Urinary bladder (tissue), 4 donors: Measurements from ENCODE around the gene ALX4. TPM values are rescaled to one million over a fixed set of nuclear protein-coding genes. Genes with fewer than 3 reads are reported as not detected.

Experiments used
- DNase-seq: peaks from one replicate; pipeline ENCODE4 v3.0.0-alpha.2; 2015; ENCODE audit errors: extremely low spot score
- H3K27ac ChIP-seq: one replicate; pipeline ENCODE4 v1.5.1; 2013; ENCODE audit warnings: low read depth, mild to moderate bottlenecking, moderate library complexity
- H3K36me3 ChIP-seq: one replicate; pipeline ENCODE4 v1.6.1; 2013; ENCODE audit warnings: mild to moderate bottlenecking, moderate library complexity; ENCODE audit not compliant: insufficient read depth
- H3K4me1 ChIP-seq: one replicate; pipeline ENCODE4 v1.6.1; 2013; ENCODE audit warnings: mild to moderate bottlenecking, moderate library complexity; ENCODE audit not compliant: insufficient read depth
- H3K4me3 ChIP-seq: one replicate; pipeline ENCODE4 v1.5.1; 2013; ENCODE audit warnings: low read depth, low read length
- WGBS: extraction: QIAGEN DNeasy Blood & Tissue Kit; methylation state at CpG from one replicate; pipeline ENCODE4 v1.1.7; 2013; 5-methylcytosine and 5-hydroxymethylcytosine counted together
- polyA plus RNA-seq: library from polyadenylated mRNA; stranded (reverse); fragments of 200-250 nt; gene quantifications from one replicate; pipeline ENCODE4 v1.2.3, GENCODE V29; 2013
- total RNA-seq: library from RNA; depleted of rRNA; stranded (reverse); fragments of >200 nt; gene quantifications from one replicate; pipeline ENCODE4 v1.2.3, GENCODE V29; 2014
- donor health status: healthy with polysubstance abuse.
- donor health status: healthy.

The ALX4 gene
- total and polyA plus RNA-seq, 2 donors, result 0.08 to 1.5 TPM

GRCh38 chr11:44286268-44286880, 23.6 kb downstream of the ALX4 start:
- H3K27ac ChIP-seq, result no peak overlapping the region
- no peaks in the 10 kb centered on the region for H3K4me1 ChIP-seq
- no peak for DNase-seq
- H3K36me3 ChIP-seq, result no peaks in the 10 kb centered on the region
- 61% methylated on average over 10 of the region's 10 CpGs for WGBS
- no peak overlapping the region for H3K4me3 ChIP-seq

- 48% methylated on average over 2 of the region's 2 CpGs for whole genome bisulfite sequencing
- H3K4me1 ChIP-seq, result no peaks in the 10 kb centered on the region
- no peaks in the 10 kb centered on the region for H3K36me3 ChIP-seq
Observed at GRCh38 chr11:44285756-44286155, 24.2 kb downstream of the ALX4 start.

GRCh38 chr11:44282620-44283019, 27.3 kb downstream of the ALX4 start:
- H3K27ac ChIP-seq, result no peak overlapping the region
- H3K36me3 ChIP-seq, result no peaks in the 10 kb centered on the region
- 88% methylated on average over 5 of the region's 5 CpGs for WGBS
- no peak overlapping the region for H3K4me3 ChIP-seq
- no peak for DNase-seq
- no peaks in the 10 kb centered on the region for H3K4me1 ChIP-seq

More at GRCh38 chr11:44285756-44286155, 24.2 kb downstream of the ALX4 start:
- Histone ChIP-seq H3K27ac (no peak overlapping the region), H3K4me3 (no peak overlapping the region)
- no peak for DNase-seq

GRCh38 chr11:44281151-44281550, 28.8 kb downstream of the ALX4 start:
- DNase-seq, result no peak
- H3K4me3 ChIP-seq, result no peak overlapping the region
- WGBS, result 94% methylated on average over 9 of the region's 9 CpGs
- no peaks in the 10 kb centered on the region for H3K36me3 ChIP-seq
- H3K27ac ChIP-seq, result no peak overlapping the region
- no peaks in the 10 kb centered on the region for H3K4me1 ChIP-seq

GRCh38 chr11:44280257-44280656, 29.7 kb downstream of the ALX4 start:
- no peaks in the 10 kb centered on the region for H3K4me1 ChIP-seq
- 93% methylated on average over 7 of the region's 7 CpGs for WGBS
- no peak overlapping the region for H3K27ac ChIP-seq
- DNase-seq, result no peak
- no peaks in the 10 kb centered on the region for H3K36me3 ChIP-seq
- no peak overlapping the region for H3K4me3 ChIP-seq

- H3K27ac ChIP-seq, result no peak overlapping the region
Observed at GRCh38 chr11:44279483-44279882, 30.5 kb downstream of the ALX4 start.

GRCh38 chr11:44277196-44278090, 32.5 kb downstream of the ALX4 start:
- no peak overlapping the region for H3K27ac ChIP-seq

More at GRCh38 chr11:44279483-44279882, 30.5 kb downstream of the ALX4 start:
- Histone ChIP-seq H3K4me3 (no peak overlapping the region), H3K4me1 (no peaks in the 10 kb centered on the region), H3K36me3 (no peaks in the 10 kb centered on the region)
- DNase-seq, result no peak
- 85% methylated on average over 6 of the region's 6 CpGs for WGBS

GRCh38 chr11:44275961-44276550, 33.9 kb downstream of the ALX4 start:
- Histone ChIP-seq H3K36me3 (no peaks in the 10 kb centered on the region), H3K27ac (no peak overlapping the region), H3K4me3 (no peak overlapping the region), H3K4me1 (no peaks in the 10 kb centered on the region)
- no peak for DNase-seq
- 86% methylated on average over 7 of the region's 7 CpGs for WGBS

More at GRCh38 chr11:44277196-44278090, 32.5 kb downstream of the ALX4 start:
- no peaks in the 10 kb centered on the region for H3K36me3 ChIP-seq
- no peak overlapping the region for H3K4me3 ChIP-seq
- WGBS, result 86% methylated on average over 18 of the region's 18 CpGs
- DNase-seq, result no peak
- no peaks in the 10 kb centered on the region for H3K4me1 ChIP-seq

- Histone ChIP-seq H3K27ac (no peak overlapping the region), H3K36me3 (no peaks in the 10 kb centered on the region), H3K4me3 (no peak overlapping the region), H3K4me1 (no peaks in the 10 kb centered on the region)
- WGBS, result 95% methylated on average over 10 of the region's 10 CpGs
- no peak for DNase-seq
Observed at GRCh38 chr11:44275241-44275640, 34.7 kb downstream of the ALX4 start.

- no peak for DNase-seq
- Histone ChIP-seq H3K4me1 (no peaks in the 10 kb centered on the region), H3K27ac (no peak overlapping the region), H3K4me3 (no peak overlapping the region), H3K36me3 (no peaks in the 10 kb centered on the region)
- WGBS, result 92% methylated on average over 1 of the region's 1 CpG
Observed at GRCh38 chr11:44274404-44274803, 35.5 kb downstream of the ALX4 start.

- DNase-seq, result no peak
- Histone ChIP-seq H3K36me3 (no peaks in the 10 kb centered on the region), H3K27ac (no peak overlapping the region), H3K4me1 (no peaks in the 10 kb centered on the region), H3K4me3 (no peak overlapping the region)
- WGBS, result 95% methylated on average over 6 of the region's 6 CpGs
Observed at GRCh38 chr11:44271286-44271685, 38.7 kb downstream of the ALX4 start.

- no peak overlapping the region for H3K4me3 ChIP-seq
- H3K36me3 ChIP-seq, result no peaks in the 10 kb centered on the region
- DNase-seq, result no peak
- no peak overlapping the region for H3K27ac ChIP-seq
- 85% methylated on average over 20 of the region's 20 CpGs for WGBS
- H3K4me1 ChIP-seq, result no peaks in the 10 kb centered on the region
Observed at GRCh38 chr11:44270403-44271273, 39.3 kb downstream of the ALX4 start.
